Activated CD4-positive, alpha-beta memory T cell treated with anti-CD3 and anti-CD28 coated beads, Interleukin-2, amount 10 ng/mL, durations not matched to agents 7 days and 5 days (primary cell): Measurements from ENCODE around the gene WDR35. TPM values are rescaled to one million over a fixed set of nuclear protein-coding genes. Genes with fewer than 3 reads are reported as not detected.

Experiments
- CTCF ChIA-PET: fragments of 350-600 bp; sonication (Branson Sonifier 250); formaldehyde crosslinking; loops from one replicate; lab custom pipeline; 2021; ENCODE audit warnings: antibody characterized with exemption, inconsistent platforms; lab: Charles Lee
- POLR2A ChIA-PET: fragments of 350-600 bp; sonication (Branson Sonifier 250); formaldehyde crosslinking; loops from one replicate; lab custom pipeline; 2021; ENCODE audit warnings: antibody characterized with exemption; lab: Charles Lee
- DNase-seq: peaks from one replicate; pipeline ENCODE4 v3.0.0-alpha.2; 2020
- H3K27ac Mint-ChIP-seq: one replicate; pipeline ENCODE4 v1.8.0; 2021; ENCODE audit warnings: mild to moderate bottlenecking, mixed read lengths
- H3K27me3 Mint-ChIP-seq: one replicate; pipeline ENCODE4 v1.8.0; 2021; ENCODE audit warnings: mixed read lengths
- H3K36me3 Mint-ChIP-seq: one replicate; pipeline ENCODE4 v1.8.0; 2021; ENCODE audit warnings: low read depth, mixed read lengths
- H3K4me1 Mint-ChIP-seq: one replicate; pipeline ENCODE4 v1.8.0; 2021; ENCODE audit warnings: mixed read lengths
- H3K4me3 Mint-ChIP-seq: one replicate; pipeline ENCODE4 v1.8.0; 2021; ENCODE audit warnings: mild to moderate bottlenecking, mixed read lengths
- H3K9me3 Mint-ChIP-seq: one replicate; pipeline ENCODE4 v1.8.0; 2021; ENCODE audit warnings: mixed read lengths
- total RNA-seq, 2 experiments: library from RNA; stranded (reverse); gene quantifications; one replicate each; pipeline ENCODE4 v1.2.3, GENCODE V29; 2021

The WDR35 gene
- total RNA-seq, 2 experiments from 2014 or later = 4.5 to 4.7 TPM

GRCh38 chr2:20021405-20022009 lies 31.6 kb upstream of the WDR35 start:
- Mint-ChIP-seq H3K36me3 (peaks cover 22% of the 10 kb centered on the region), H3K4me3 (no peak overlapping the region), H3K9me3 (peaks cover 13% of the 10 kb centered on the region), H3K27ac (no peak overlapping the region), H3K27me3 (peaks cover under 1% of the 10 kb centered on the region), H3K4me1 (no peaks in the 10 kb centered on the region)
- ChIA-PET POLR2A (no interaction called here), CTCF (no interaction called here)
- no peak for DNase-seq

- no peaks in the 10 kb centered on the region for H3K4me1 Mint-ChIP-seq
- H3K4me3 Mint-ChIP-seq = no peak overlapping the region
- H3K27me3 Mint-ChIP-seq = peaks cover 4% of the 10 kb centered on the region
- ChIA-PET CTCF (no interaction called here), POLR2A (no interaction called here)
- peaks cover 13% of the 10 kb centered on the region for H3K9me3 Mint-ChIP-seq
- no peak for DNase-seq
- H3K27ac Mint-ChIP-seq = no peak overlapping the region
- H3K36me3 Mint-ChIP-seq = peaks cover 19% of the 10 kb centered on the region
Observed at GRCh38 chr2:20019747-20020146, 29.8 kb upstream of the WDR35 start.

GRCh38 chr2:20018601-20019152 lies 28.8 kb upstream of the WDR35 start:
- ChIA-PET CTCF (no interaction called here), POLR2A (no interaction called here)
- peaks cover 13% of the 10 kb centered on the region for H3K27me3 Mint-ChIP-seq
- H3K27ac Mint-ChIP-seq = no peak overlapping the region
- H3K4me1 Mint-ChIP-seq = no peaks in the 10 kb centered on the region
- H3K9me3 Mint-ChIP-seq = peaks cover 13% of the 10 kb centered on the region
- DNase-seq = no peak
- no peak overlapping the region for H3K4me3 Mint-ChIP-seq
- H3K36me3 Mint-ChIP-seq = peaks cover 16% of the 10 kb centered on the region

- H3K4me1 Mint-ChIP-seq = peaks cover 11% of the 10 kb centered on the region
- POLR2A ChIA-PET = interaction anchor here (1.5 kb wide), 1 partner anchor 35 kb away, joined by 6 read pairs; the partner anchor contains the start of gene LAPTM4A
Observed at GRCh38 chr2:20016346-20016745, 26.4 kb upstream of the WDR35 start.

GRCh38 chr2:20015482-20016083 lies 25.7 kb upstream of the WDR35 start:
- CTCF ChIA-PET = interaction anchor here (0.7 to 3.0 kb wide), 41 partner anchors 8 to 431 kb away, joined by 3 to 30 read pairs (median 4); partner anchors contain the start of genes LAPTM4A, RHOB and WDR35
- Mint-ChIP-seq H3K27me3 (peaks cover 37% of the 10 kb centered on the region), H3K27ac (no peak overlapping the region), H3K9me3 (peaks cover 2% of the 10 kb centered on the region), H3K4me3 (no peak overlapping the region), H3K36me3 (peaks cover 4% of the 10 kb centered on the region), H3K4me1 (peaks cover 11% of the 10 kb centered on the region)
- DNase-seq = no peak
- POLR2A ChIA-PET = interaction anchor here (0.5 to 1.5 kb wide), 4 partner anchors 24 to 87 kb away, joined by 3 to 6 read pairs (median 3); partner anchors contain the start of gene LAPTM4A

More at GRCh38 chr2:20016346-20016745, 26.4 kb upstream of the WDR35 start:
- H3K4me3 Mint-ChIP-seq = no peak overlapping the region
- H3K36me3 Mint-ChIP-seq = peaks cover 7% of the 10 kb centered on the region
- peaks cover 29% of the 10 kb centered on the region for H3K27me3 Mint-ChIP-seq
- no peak for DNase-seq
- H3K27ac Mint-ChIP-seq = no peak overlapping the region
- CTCF ChIA-PET = interaction anchor here (0.7 to 3.0 kb wide), 17 partner anchors 7 to 209 kb away, joined by 3 to 30 read pairs (median 8); partner anchors contain the start of gene LAPTM4A
- peaks cover 2% of the 10 kb centered on the region for H3K9me3 Mint-ChIP-seq

- H3K4me1 Mint-ChIP-seq = peaks cover 11% of the 10 kb centered on the region
- ChIA-PET CTCF (interaction anchor here (1.1 kb wide), 1 partner anchor 10 kb away, joined by 3 read pairs; no protein-coding TSS in a partner anchor), POLR2A (interaction anchor here (1.1 to 1.4 kb wide), 2 partner anchors 10 to 38 kb away, joined by 3 to 4 read pairs; partner anchors contain the start of gene LAPTM4A)
- H3K4me3 Mint-ChIP-seq = peak overlapping the region; percentile 41
- H3K27me3 Mint-ChIP-seq = peaks cover 45% of the 10 kb centered on the region
- no peak overlapping the region for H3K27ac Mint-ChIP-seq
- H3K9me3 Mint-ChIP-seq = no peaks in the 10 kb centered on the region
- DNase-seq = no peak
- H3K36me3 Mint-ChIP-seq = no peaks in the 10 kb centered on the region
Observed at GRCh38 chr2:20013126-20013849, 23.4 kb upstream of the WDR35 start.

GRCh38 chr2:20012282-20013125 lies 22.6 kb upstream of the WDR35 start, which contains the start of gene MATN3:
MATN3 (minus strand) TSS chr2:20012668; CDS start chr2:20012631, 37 bp downstream.
- peak within 1 kb of the TSS; percentile 50 for H3K4me3 Mint-ChIP-seq
- no peak for DNase-seq
- H3K4me1 Mint-ChIP-seq = peaks cover 11% of the 10 kb centered on the region
- ChIA-PET CTCF (no interaction called here), POLR2A (interaction anchor here (1.4 kb wide), 1 partner anchor 10 kb away, joined by 4 read pairs; no protein-coding TSS in a partner anchor)
- no peak within 1 kb of the TSS for H3K27ac Mint-ChIP-seq
- H3K9me3 Mint-ChIP-seq = no peaks in the 10 kb centered on the region
- H3K36me3 Mint-ChIP-seq = no peaks in the 10 kb centered on the region
- H3K27me3 Mint-ChIP-seq = peaks cover 48% of the 10 kb centered on the region

- Mint-ChIP-seq H3K4me3 (peak overlapping the region; percentile 50), H3K36me3 (no peaks in the 10 kb centered on the region), H3K27me3 (peaks cover 49% of the 10 kb centered on the region), H3K9me3 (no peaks in the 10 kb centered on the region), H3K4me1 (peaks cover 11% of the 10 kb centered on the region), H3K27ac (no peak overlapping the region)
- no peak for DNase-seq
- ChIA-PET POLR2A (no interaction called here), CTCF (no interaction called here)
Observed at GRCh38 chr2:20012032-20012281, 22.1 kb upstream of the WDR35 start.

- Mint-ChIP-seq H3K27ac (no peak overlapping the region), H3K27me3 (peaks cover 47% of the 10 kb centered on the region), H3K9me3 (no peaks in the 10 kb centered on the region), H3K36me3 (no peaks in the 10 kb centered on the region), H3K4me3 (peak overlapping the region; percentile 50), H3K4me1 (peaks cover 11% of the 10 kb centered on the region)
- ChIA-PET CTCF (no interaction called here), POLR2A (interaction anchor here (1.3 kb wide), 1 partner anchor 40 kb away, joined by 3 read pairs; the partner anchor contains the start of gene LAPTM4A)
- no peak for DNase-seq
Observed at GRCh38 chr2:20011276-20012031, 21.5 kb upstream of the WDR35 start.

- H3K4me3 Mint-ChIP-seq = no peak overlapping the region
- no peak for DNase-seq
- no peak overlapping the region for H3K27ac Mint-ChIP-seq
- H3K36me3 Mint-ChIP-seq = no peaks in the 10 kb centered on the region
- POLR2A ChIA-PET = no interaction called here
- no peaks in the 10 kb centered on the region for H3K9me3 Mint-ChIP-seq
- H3K27me3 Mint-ChIP-seq = peaks cover 36% of the 10 kb centered on the region
- CTCF ChIA-PET = no interaction called here
- H3K4me1 Mint-ChIP-seq = peaks cover 11% of the 10 kb centered on the region
Observed at GRCh38 chr2:20008703-20009102, 18.8 kb upstream of the WDR35 start.

- H3K27me3 Mint-ChIP-seq = peaks cover 28% of the 10 kb centered on the region
- POLR2A ChIA-PET = no interaction called here
- no peaks in the 10 kb centered on the region for H3K9me3 Mint-ChIP-seq
- CTCF ChIA-PET = interaction anchor here (1.3 kb wide), 1 partner anchor 9 kb away, joined by 5 read pairs; no protein-coding TSS in a partner anchor
- no peak for DNase-seq
- no peak overlapping the region for H3K27ac Mint-ChIP-seq
- H3K4me1 Mint-ChIP-seq = no peaks in the 10 kb centered on the region
- no peaks in the 10 kb centered on the region for H3K36me3 Mint-ChIP-seq
- H3K4me3 Mint-ChIP-seq = no peak overlapping the region
Observed at GRCh38 chr2:20005891-20006470, 16.1 kb upstream of the WDR35 start.
